Natural killer cell (primary cell): ENCODE measurements around the gene CHD2. TPM values are rescaled to one million over a fixed set of nuclear protein-coding genes. Genes with fewer than 3 reads are reported as not detected.
"Not testable (repeated sequence)": the region's sequence is repeated elsewhere in the genome, so short reads cannot be mapped to it uniquely, and the experiment has no call there.

Experiments
- ATAC-seq, 3 donors: fragments of 150-1000 bp in 2 of 3; fragments of 200-7000 bp in 1 of 3; cut with Tn5 transposase; 1 replicate in 1 of 3; 2 replicates in 2 of 3; pipeline ENCODE4 v1.10.0; 2021; ENCODE audit warnings: mild to moderate bottlenecking in 2 of 3, moderate library complexity in 2 of 3
- DNase-seq, 2 donors: peaks; one replicate each; pipeline versions ENCODE4 v3.0.0 to v3.0.0-alpha.2; 2013 to 2021; ENCODE audit warnings: mixed read lengths in 1 of 2
- H3K27ac ChIP-seq: one replicate; pipeline ENCODE4 v1.5.1; 2013; ENCODE audit warnings: mild to moderate bottlenecking, low read length
- H3K27me3 ChIP-seq: one replicate; pipeline ENCODE4 v1.6.1; 2013; ENCODE audit warnings: low read length; ENCODE audit not compliant: control insufficient read depth, insufficient read depth
- H3K36me3 ChIP-seq: one replicate; pipeline ENCODE4 v1.6.1; 2013; ENCODE audit warnings: low read length; ENCODE audit not compliant: control insufficient read depth, insufficient read depth
- H3K4me1 ChIP-seq: one replicate; pipeline ENCODE4 v1.6.1; 2013; ENCODE audit warnings: low read length; ENCODE audit not compliant: control insufficient read depth, insufficient read depth
- H3K4me3 ChIP-seq: one replicate; pipeline ENCODE4 v1.5.1; 2013; ENCODE audit warnings: low read length
- H3K9me3 ChIP-seq: one replicate; pipeline ENCODE4 v1.6.1; 2013; ENCODE audit warnings: low read length; ENCODE audit not compliant: control insufficient read depth, insufficient read depth
- H3K27ac Mint-ChIP-seq, 2 donors: one replicate each; pipeline ENCODE4 v1.8.0; 2022; ENCODE audit warnings: mild to moderate bottlenecking in 2 of 2, mixed read lengths in 2 of 2, moderate library complexity in 1 of 2
- H3K27me3 Mint-ChIP-seq, 2 donors: one replicate each; pipeline ENCODE4 v1.8.0; 2022; ENCODE audit warnings: low read depth in 2 of 2, mixed read lengths in 2 of 2
- H3K36me3 Mint-ChIP-seq: one replicate; pipeline ENCODE4 v1.8.0; 2022; ENCODE audit warnings: mixed read lengths
- H3K4me1 Mint-ChIP-seq, 2 donors: one replicate each; pipeline ENCODE4 v1.8.0; 2022; ENCODE audit warnings: mixed read lengths in 2 of 2
- H3K4me3 Mint-ChIP-seq: one replicate; pipeline ENCODE4 v1.8.0; 2022; ENCODE audit warnings: mild to moderate bottlenecking, moderate library complexity, mixed read lengths
- H3K9me3 Mint-ChIP-seq, 2 donors: one replicate each; pipeline ENCODE4 v1.8.0; 2022; ENCODE audit warnings: mixed read lengths in 2 of 2
- CTCF ChIP-seq: fragments of 200-600 bp; IDR thresholded peaks from one replicate; pipeline ENCODE4 v1.8.0; 2022; ENCODE audit warnings: antibody characterized with exemption
- WGBS: methylation state at CpG from one replicate; pipeline ENCODE4 v1.1.7; 2013; ENCODE audit warnings: missing lambda C conversion rate; ENCODE audit not compliant: insufficient coverage; 5-methylcytosine and 5-hydroxymethylcytosine counted together
- intact Hi-C: fragments of 100-400 bp; cut with micrococcal nuclease; formaldehyde crosslinking; loops from one replicate; pipeline ENCODE4 v1.14.2; 2022
- total RNA-seq, 4 donors: library from RNA; stranded (reverse); fragments of 120-200 nt in 1 of 4; gene quantifications; one replicate each; pipeline versions ENCODE4 v1.2.3 to v1.2.4, GENCODE V29; 2013 to 2022

CHD2 gene
- total RNA-seq, 3 donors from 2014 or later (not counting 1 experiment from before 2014, with no cell fraction given), result 418 to 449 (median 441) TPM

- intact Hi-C loops, result no loop called here
- 100% methylated on average over 1 of the region's 1 CpG for WGBS
These were observed 35.9 kb upstream of the CHD2 start for GRCh38 chr15:92864127-92864814.

GRCh38 chr15:92869263-92869940 lies 30.7 kb upstream of the CHD2 start:
- H3K27me3 Mint-ChIP-seq, result peaks cover 0 to 6% of the 10 kb centered on the region in 2 donors
- H3K9me3 Mint-ChIP-seq, result no peaks in the 10 kb centered on the region
- H3K36me3 Mint-ChIP-seq, result no peaks in the 10 kb centered on the region
- H3K36me3 ChIP-seq, result no peaks in the 10 kb centered on the region
- H3K4me3 Mint-ChIP-seq, result no peak overlapping the region
- no peaks in the 10 kb centered on the region for H3K4me1 ChIP-seq
- DNase-seq (no peak), ATAC-seq (no peak)
- 91% methylated on average over 4 of the region's 4 CpGs for WGBS
- TF ChIP-seq CTCF, result no peak
- no peak overlapping the region for H3K4me3 ChIP-seq
- H3K27ac ChIP-seq, result no peak overlapping the region
- peaks cover 0 to 5% of the 10 kb centered on the region in 2 donors for H3K4me1 Mint-ChIP-seq
- intact Hi-C loops, result no loop called here
- H3K27ac Mint-ChIP-seq, result no peak overlapping the region
- H3K9me3 ChIP-seq, result no peaks in the 10 kb centered on the region
- no peaks in the 10 kb centered on the region for H3K27me3 ChIP-seq

More at GRCh38 chr15:92864127-92864814, 35.9 kb upstream of the CHD2 start:
- Histone ChIP-seq H3K36me3 (no peaks in the 10 kb centered on the region), H3K4me1 (no peaks in the 10 kb centered on the region), H3K4me3 (no peak overlapping the region), H3K27ac (no peak overlapping the region), H3K9me3 (peaks cover 3% of the 10 kb centered on the region), H3K27me3 (no peaks in the 10 kb centered on the region)
- Mint-ChIP-seq H3K4me1 (no peaks in the 10 kb centered on the region), H3K27me3 (no peaks in the 10 kb centered on the region), H3K27ac (no peak overlapping the region), H3K4me3 (no peak overlapping the region), H3K9me3 (peaks cover 0 to 4% of the 10 kb centered on the region in 2 donors), H3K36me3 (no peaks in the 10 kb centered on the region)
- no peak for TF ChIP-seq CTCF
- DNase-seq (no peak), ATAC-seq (no peak)

GRCh38 chr15:92870010-92870591 lies 30.0 kb upstream of the CHD2 start:
- intact Hi-C loops, result no loop called here
- no peaks in the 10 kb centered on the region for H3K9me3 Mint-ChIP-seq
- no peak overlapping the region for H3K4me3 Mint-ChIP-seq
- DNase-seq (no peak), ATAC-seq (no peak)
- H3K4me3 ChIP-seq, result no peak overlapping the region
- H3K27ac Mint-ChIP-seq, result no peak overlapping the region
- H3K4me1 ChIP-seq, result no peaks in the 10 kb centered on the region
- WGBS, result 88% methylated on average over 9 of the region's 9 CpGs
- no peak for TF ChIP-seq CTCF
- H3K27me3 ChIP-seq, result no peaks in the 10 kb centered on the region
- H3K36me3 Mint-ChIP-seq, result no peaks in the 10 kb centered on the region
- H3K4me1 Mint-ChIP-seq, result peaks cover 0 to 5% of the 10 kb centered on the region in 2 donors
- H3K9me3 ChIP-seq, result no peaks in the 10 kb centered on the region
- H3K27me3 Mint-ChIP-seq, result peaks cover 0 to 6% of the 10 kb centered on the region in 2 donors
- H3K36me3 ChIP-seq, result no peaks in the 10 kb centered on the region
- H3K27ac ChIP-seq, result no peak overlapping the region

- DNase-seq, H3K9me3 ChIP-seq, ATAC-seq, H3K36me3 Mint-ChIP-seq, H3K27ac ChIP-seq, H3K27me3 ChIP-seq, H3K9me3 Mint-ChIP-seq, intact Hi-C loops, H3K4me3 ChIP-seq, H3K36me3 ChIP-seq, H3K4me1 Mint-ChIP-seq, H3K4me3 Mint-ChIP-seq, H3K27ac Mint-ChIP-seq, H3K4me1 ChIP-seq: not testable (repeated sequence)
- WGBS, result 97% methylated on average over 6 of the region's 6 CpGs
- peaks cover 8 to 15% of the 10 kb centered on the region in 2 donors for H3K27me3 Mint-ChIP-seq
These were observed 27.2 kb upstream of the CHD2 start for GRCh38 chr15:92872967-92873366.
